K562 (cell line): ENCODE measurements around the gene TRAK1. TPM values are rescaled to one million over a fixed set of nuclear protein-coding genes. Genes with fewer than 3 reads are reported as not detected.
A peak's percentile ranks its signal among the peaks of the same experiment; 100 is the strongest.

ENCODE experiments used
- ARID4B ChIP-seq: sonication (generic); formaldehyde crosslinking; IDR thresholded peaks from 2 replicates; pipeline ENCODE4 v1.8.0; 2022; ENCODE audit warnings: mild to moderate bottlenecking, missing genetic modification reagents
- CBX8 ChIP-seq: fragments of 200-600 bp; sonication (generic); IDR thresholded peaks from 2 replicates; pipeline ENCODE4 v1.6.1; 2012; ENCODE audit warnings: borderline replicate concordance, mixed run types, low read depth, mild to moderate bottlenecking, moderate library complexity, mixed read lengths, low read length, control low read depth, inconsistent platforms; ENCODE audit not compliant: poor library complexity, severe bottlenecking; ENCODE audit errors: extremely low read depth
- CEBPG ChIP-seq, 3 experiments: fragments of 200-800 bp in 1 of 3; sonication (Bioruptor generic) in 1 of 3; sonication (generic) in 1 of 3; formaldehyde crosslinking in 1 of 3; IDR thresholded peaks in 2 of 3; conservative IDR thresholded peaks in 1 of 3; 2 replicates each; pipeline versions ENCODE4 v1.6.1 to v1.8.0; 2016 to 2022; ENCODE audit warnings: missing compliant biosample characterization in 2 of 3, missing genetic modification characterization in 2 of 3, mild to moderate bottlenecking in 1 of 3, missing genetic modification reagents in 1 of 3
- MIER1 ChIP-seq: fragments of 450-650 bp; IDR thresholded peaks from 2 replicates; pipeline ENCODE4 v1.6.1; 2016; ENCODE audit warnings: antibody characterized with exemption, mild to moderate bottlenecking, low read depth
- RFX5 ChIP-seq: IDR thresholded peaks from 2 replicates; pipeline ENCODE4 v1.6.1; 2011; ENCODE audit warnings: low read depth, mild to moderate bottlenecking, improper control_type of control experiment, low read length
- ZBTB7A ChIP-seq: IDR thresholded peaks from 2 replicates; pipeline ENCODE4 v1.6.1; 2011; ENCODE audit warnings: low read depth, mild to moderate bottlenecking, low read length, moderate library complexity, borderline replicate concordance; ENCODE audit not compliant: control insufficient read depth
- ZNF407 ChIP-seq: fragments of 450-650 bp; IDR thresholded peaks from 2 replicates; pipeline ENCODE4 v1.6.1; 2016; ENCODE audit warnings: low read depth
- polyA plus RNA-seq, 8 experiments: library from polyadenylated mRNA; depleted of rRNA in 4 of 8; stranded (reverse) in 5 of 8; unstranded in 3 of 8; fragments of >200 nt; fragmentation: Nextera tagmentation in 2 of 8; fragmentation: Illumina TruSeq in 1 of 8; extraction: Ambion mirVana in 2 of 8; extraction: Trizol in 1 of 8; gene quantifications; 2 replicates each; pipeline versions ENCODE4 v1.2.1 to v1.2.3, GENCODE V29; 2011 to 2014; ENCODE audit warnings: inconsistent platforms in 1 of 8, missing spikeins in 1 of 8
- total RNA-seq, 7 experiments: library from RNA; depleted of rRNA in 6 of 7; stranded (reverse); fragments of >200 nt in 6 of 7; fragmentation: Illumina TruSeq in 2 of 7; extraction: Trizol in 2 of 7; gene quantifications; 2 replicates each; pipeline versions ENCODE4 v1.2.1 to v1.2.3, GENCODE V29; 2011 to 2021; ENCODE audit warnings: low replicate concordance in 1 of 7
- TF ChIP-seq, protein P1 (sequence below): fragments of 250-450 bp; sonication (Bioruptor Pico); IDR thresholded peaks from 2 replicates; pipeline ENCODE4 v1.8.0; 2022; ENCODE audit warnings: moderate library complexity, mild to moderate bottlenecking, inconsistent platforms
- TF ChIP-seq, protein P2 (sequence below): fragments of 450-650 bp; IDR thresholded peaks from 2 replicates; pipeline ENCODE4 v1.6.1; 2014; ENCODE audit warnings: low read depth, mild to moderate bottlenecking, moderate library complexity, borderline replicate concordance

Gene TRAK1
- total and polyA plus RNA-seq, 9 of the 15 experiments (the other 6 are each of a cell fraction or from before 2014, with no cell fraction given) = 5.3 to 28.5 (median 17.5) TPM

- no peak for TF ChIP-seq ZNF407
- TF ChIP-seq ZBTB7A = no peak
- no peak; the same call in 1 of the 2 replicates for TF ChIP-seq CEBPG (CRISPR knock-in tag; IDR thresholded peaks at IDR 0.05)
- TF ChIP-seq CEBPG (tag; conservative IDR thresholded peaks at IDR 0.05 in 1 of 2, IDR thresholded peaks at IDR 0.05 in 1 of 2) = no peak
- 0 out of 2 replicates have a peak, but pooled peaks have one; percentile 49 for TF ChIP-seq ARID4B (CRISPR knock-in tag)
- TF ChIP-seq MIER1 = no peak
- TF ChIP-seq CBX8 = no peak
- TF ChIP-seq, protein P1, sequence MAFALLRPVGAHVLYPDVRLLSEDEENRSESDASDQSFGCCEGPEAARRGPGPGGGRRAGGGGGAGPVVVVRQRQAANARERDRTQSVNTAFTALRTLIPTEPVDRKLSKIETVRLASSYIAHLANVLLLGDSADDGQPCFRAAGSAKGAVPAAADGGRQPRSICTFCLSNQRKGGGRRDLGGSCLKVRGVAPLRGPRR (CRISPR knock-in tag) = no peak
- TF ChIP-seq, protein P2, sequence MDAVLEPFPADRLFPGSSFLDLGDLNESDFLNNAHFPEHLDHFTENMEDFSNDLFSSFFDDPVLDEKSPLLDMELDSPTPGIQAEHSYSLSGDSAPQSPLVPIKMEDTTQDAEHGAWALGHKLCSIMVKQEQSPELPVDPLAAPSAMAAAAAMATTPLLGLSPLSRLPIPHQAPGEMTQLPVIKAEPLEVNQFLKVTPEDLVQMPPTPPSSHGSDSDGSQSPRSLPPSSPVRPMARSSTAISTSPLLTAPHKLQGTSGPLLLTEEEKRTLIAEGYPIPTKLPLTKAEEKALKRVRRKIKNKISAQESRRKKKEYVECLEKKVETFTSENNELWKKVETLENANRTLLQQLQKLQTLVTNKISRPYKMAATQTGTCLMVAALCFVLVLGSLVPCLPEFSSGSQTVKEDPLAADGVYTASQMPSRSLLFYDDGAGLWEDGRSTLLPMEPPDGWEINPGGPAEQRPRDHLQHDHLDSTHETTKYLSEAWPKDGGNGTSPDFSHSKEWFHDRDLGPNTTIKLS = no peak
- TF ChIP-seq RFX5 = no peak
These were observed 68.7 kb downstream of the TRAK1 start (continued) for GRCh38 chr3:42159706-42160472.
